Lung (tissue), 12 donors: ENCODE measurements around the gene CDADC1. TPM values are rescaled to one million over a fixed set of nuclear protein-coding genes. Genes with fewer than 3 reads are reported as not detected.

Experiments
- ATAC-seq: fragments of 200-7000 bp; cut with Tn5 transposase; one replicate; pipeline ENCODE4 v1.9.1; 2020; ENCODE audit warnings: moderate number of reproducible peaks; ENCODE audit not compliant: insufficient read depth, low FRiP score
- DNase-seq, 3 donors: peaks; one replicate each; pipeline ENCODE4 v3.0.0-alpha.2; 2013 to 2017
- H3K27ac ChIP-seq, 2 donors: one replicate each; pipeline ENCODE4 v1.5.1; 2013; ENCODE audit warnings: mild to moderate bottlenecking in 2 of 2, moderate library complexity in 2 of 2, control low read depth in 1 of 2, inconsistent platforms in 1 of 2, low read depth in 1 of 2, low read length in 1 of 2
- H3K27me3 ChIP-seq, 3 donors: one replicate each; pipeline ENCODE4 v1.5.1; 2013; ENCODE audit warnings: low read length in 2 of 3; ENCODE audit not compliant: control insufficient read depth in 3 of 3, insufficient read depth in 3 of 3
- H3K36me3 ChIP-seq, 4 donors: one replicate each; pipeline ENCODE4 v1.5.1; 2013; ENCODE audit warnings: low read length in 4 of 4, mild to moderate bottlenecking in 1 of 4, moderate library complexity in 1 of 4; ENCODE audit not compliant: control insufficient read depth in 4 of 4, insufficient read depth in 4 of 4
- H3K4me1 ChIP-seq, 5 donors: one replicate each; pipeline ENCODE4 v1.5.1; 2013; ENCODE audit warnings: low read length in 5 of 5, mild to moderate bottlenecking in 2 of 5, moderate library complexity in 1 of 5; ENCODE audit not compliant: control insufficient read depth in 5 of 5, insufficient read depth in 5 of 5
- H3K4me3 ChIP-seq: one replicate; pipeline ENCODE4 v1.5.1; 2013; ENCODE audit warnings: mild to moderate bottlenecking, control low read depth, moderate library complexity
- H3K9ac ChIP-seq, 2 donors: one replicate each; pipeline ENCODE4 v1.5.1; 2013; ENCODE audit warnings: low read length in 2 of 2, control low read depth in 1 of 2; ENCODE audit not compliant: insufficient read depth in 1 of 2
- H3K9me3 ChIP-seq, 4 donors: one replicate each; pipeline ENCODE4 v1.5.1; 2013; ENCODE audit warnings: low read length in 3 of 4, mild to moderate bottlenecking in 1 of 4, moderate library complexity in 1 of 4; ENCODE audit not compliant: control insufficient read depth in 4 of 4, insufficient read depth in 3 of 4
- WGBS, 2 donors: extraction: QIAGEN DNeasy Blood & Tissue Kit; methylation state at CpG; one replicate each; pipeline ENCODE4 v1.1.7; 2013; 5-methylcytosine and 5-hydroxymethylcytosine counted together
- polyA plus RNA-seq, 2 donors: library from polyadenylated mRNA; stranded (reverse); fragments of 200-250 nt; gene quantifications; one replicate each; pipeline ENCODE4 v1.2.1, GENCODE V29; 2013
- total RNA-seq, 2 donors: library from RNA; depleted of rRNA in 1 of 2; stranded (reverse); fragments of >200 nt in 1 of 2; gene quantifications; one replicate each; pipeline ENCODE4 v1.2.1, GENCODE V29; 2014 to 2021
- TF ChIP-seq, protein P1 (sequence below): IDR thresholded peaks from 2 replicates; pipeline ENCODE4 v1.5.1; 2012; ENCODE audit warnings: mild to moderate bottlenecking; ENCODE audit errors: control extremely low read depth, extremely low read depth
- donor health status: control.
- donor health status: control.
- donor health status: Bipolar disorder and iron deficiency.
- donor health status: healthy.
- donor health status: DM: yes; HTN: yes; CAD: no.

CDADC1 gene
- total and polyA plus RNA-seq, 4 donors: 5.2 to 11.6 (median 7.1) TPM

DNA sequence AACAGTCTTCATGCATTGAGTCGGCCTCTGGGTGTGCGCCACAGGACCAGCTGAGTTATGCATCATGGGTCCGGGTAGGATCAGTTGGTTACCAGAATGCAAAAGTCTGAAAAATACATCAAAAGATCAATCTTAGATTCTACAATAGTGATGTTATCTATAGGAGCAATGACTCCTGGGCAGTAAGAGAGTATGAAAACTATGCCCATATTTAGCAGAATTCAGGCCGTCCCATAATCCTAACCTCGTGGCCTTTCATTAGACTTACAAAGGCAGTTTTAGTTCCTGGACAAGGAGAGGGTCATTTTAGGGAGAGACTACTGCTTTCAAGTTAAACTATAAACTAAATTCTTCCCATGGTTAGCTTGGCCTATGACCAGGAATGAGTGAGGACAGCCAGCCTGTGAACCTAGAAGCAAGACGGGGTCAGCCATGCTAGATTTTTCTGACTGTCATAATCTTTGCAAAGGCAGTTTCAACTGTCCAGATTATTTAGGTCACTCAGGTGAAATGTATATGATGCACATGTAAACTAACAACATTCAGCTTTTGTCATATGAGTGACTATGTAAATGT lies 11.8 kb upstream of the CDADC1 start:
- H3K9me3 ChIP-seq: peaks cover 0 to 2% (median 0%) of the 10 kb centered on the region in 4 donors
- TF ChIP-seq, protein P1, sequence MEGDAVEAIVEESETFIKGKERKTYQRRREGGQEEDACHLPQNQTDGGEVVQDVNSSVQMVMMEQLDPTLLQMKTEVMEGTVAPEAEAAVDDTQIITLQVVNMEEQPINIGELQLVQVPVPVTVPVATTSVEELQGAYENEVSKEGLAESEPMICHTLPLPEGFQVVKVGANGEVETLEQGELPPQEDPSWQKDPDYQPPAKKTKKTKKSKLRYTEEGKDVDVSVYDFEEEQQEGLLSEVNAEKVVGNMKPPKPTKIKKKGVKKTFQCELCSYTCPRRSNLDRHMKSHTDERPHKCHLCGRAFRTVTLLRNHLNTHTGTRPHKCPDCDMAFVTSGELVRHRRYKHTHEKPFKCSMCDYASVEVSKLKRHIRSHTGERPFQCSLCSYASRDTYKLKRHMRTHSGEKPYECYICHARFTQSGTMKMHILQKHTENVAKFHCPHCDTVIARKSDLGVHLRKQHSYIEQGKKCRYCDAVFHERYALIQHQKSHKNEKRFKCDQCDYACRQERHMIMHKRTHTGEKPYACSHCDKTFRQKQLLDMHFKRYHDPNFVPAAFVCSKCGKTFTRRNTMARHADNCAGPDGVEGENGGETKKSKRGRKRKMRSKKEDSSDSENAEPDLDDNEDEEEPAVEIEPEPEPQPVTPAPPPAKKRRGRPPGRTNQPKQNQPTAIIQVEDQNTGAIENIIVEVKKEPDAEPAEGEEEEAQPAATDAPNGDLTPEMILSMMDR: no peak
- no peak overlapping the region for H3K4me3 ChIP-seq
- no peak for DNase-seq
- WGBS, 2 donors: 92 to 94% methylated on average over 6 of the region's 6 CpGs
- H3K27me3 ChIP-seq: no peaks in the 10 kb centered on the region
- no peak overlapping the region for H3K27ac ChIP-seq
- no peak overlapping the region for H3K9ac ChIP-seq
- ATAC-seq: no peak
- no peaks in the 10 kb centered on the region for H3K4me1 ChIP-seq
- peaks cover 0 to 1% (median 0%) of the 10 kb centered on the region in 4 donors for H3K36me3 ChIP-seq

DNA sequence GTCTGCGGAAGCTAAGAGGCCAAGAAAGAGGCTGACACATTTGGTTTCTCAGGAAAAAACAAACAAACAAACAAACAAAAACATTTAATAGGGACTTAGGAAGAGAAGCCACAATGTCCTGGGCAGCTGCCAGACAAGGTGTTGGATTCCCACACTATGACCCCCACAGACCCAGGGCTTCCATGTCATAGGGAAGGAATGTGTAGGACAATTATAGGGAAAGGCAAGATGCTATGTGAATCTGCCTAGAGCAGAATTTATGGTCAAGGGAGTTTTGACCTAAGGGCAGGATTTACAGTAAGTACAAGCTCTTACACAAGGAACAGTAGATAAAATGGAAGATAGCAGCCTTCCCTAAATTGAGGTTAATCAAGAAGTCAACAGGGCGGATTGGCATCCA lies 9.1 kb upstream of the CDADC1 start:
- Histone ChIP-seq H3K9ac (no peak overlapping the region), H3K36me3 (peaks cover 0 to 1% (median 0%) of the 10 kb centered on the region in 4 donors), H3K27me3 (no peaks in the 10 kb centered on the region), H3K27ac (no peak overlapping the region), H3K4me3 (no peak overlapping the region), H3K9me3 (peaks cover 0 to 3% (median 0%) of the 10 kb centered on the region in 4 donors), H3K4me1 (no peaks in the 10 kb centered on the region)
- 98 to 100% methylated on average over 2 of the region's 2 CpGs for WGBS, 2 donors
- DNase-seq (no peak), ATAC-seq (no peak)
- TF ChIP-seq, protein P1: no peak

DNA sequence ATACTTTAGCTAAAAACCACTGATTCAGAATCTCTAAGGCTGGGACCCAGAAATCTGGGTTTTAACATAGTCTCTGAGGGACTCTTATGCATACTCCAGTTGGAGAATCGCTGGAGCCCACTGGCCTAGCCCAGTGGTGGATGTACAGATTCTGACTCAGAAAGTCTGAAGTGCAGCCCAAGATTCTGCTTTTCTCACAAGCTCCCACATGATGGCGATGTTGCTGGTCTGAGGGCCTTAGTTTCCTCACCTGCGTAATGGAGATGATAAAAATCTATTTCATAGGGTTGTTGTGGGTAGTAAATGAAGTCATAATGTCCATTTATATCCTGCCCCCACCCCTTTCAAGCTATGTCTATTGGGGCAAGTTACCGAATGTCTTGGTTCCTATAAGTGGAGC lies 7.7 kb upstream of the CDADC1 start:
- Histone ChIP-seq H3K4me3 (no peak overlapping the region), H3K9me3 (peaks cover 0 to 3% (median 0%) of the 10 kb centered on the region in 4 donors), H3K27ac (no peak overlapping the region), H3K27me3 (no peaks in the 10 kb centered on the region), H3K9ac (no peak overlapping the region), H3K4me1 (no peaks in the 10 kb centered on the region), H3K36me3 (peaks cover 0 to 1% (median 0%) of the 10 kb centered on the region in 4 donors)
- WGBS, 2 donors: 42 to 47% methylated on average over 4 of the region's 4 CpGs
- DNase-seq (no peak), ATAC-seq (no peak)
- TF ChIP-seq, protein P1: peak; percentile 8

DNA sequence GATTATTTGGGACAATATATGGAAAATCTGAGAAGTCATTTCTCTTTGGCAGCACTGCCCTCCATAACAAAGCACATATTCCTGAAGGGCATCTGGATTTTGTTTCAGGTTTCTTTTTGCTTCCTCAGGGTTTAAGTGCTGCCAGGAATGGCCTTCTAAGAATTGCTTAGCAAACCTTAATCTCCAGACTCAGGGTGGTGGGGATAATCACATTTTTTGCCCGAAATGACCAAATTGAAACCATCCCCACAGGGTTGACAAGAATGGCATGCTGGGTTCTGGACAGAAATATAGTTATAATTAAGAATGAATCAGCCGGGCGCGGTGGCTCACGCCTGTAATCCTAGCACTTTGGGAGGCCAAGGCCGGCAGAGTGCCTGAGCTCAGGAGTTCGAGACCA lies 6.4 kb upstream of the CDADC1 start:
- Histone ChIP-seq H3K9ac (no peak overlapping the region), H3K4me3 (no peak overlapping the region), H3K9me3 (peaks cover 0 to 3% (median 0%) of the 10 kb centered on the region in 4 donors), H3K27ac (no peak overlapping the region), H3K4me1 (no peaks in the 10 kb centered on the region), H3K27me3 (no peaks in the 10 kb centered on the region), H3K36me3 (no peaks in the 10 kb centered on the region)
- TF ChIP-seq, protein P1: no peak
- no peak for ATAC-seq
- WGBS, 2 donors: 93 to 96% methylated on average over 7 of the region's 7 CpGs
- no peak for DNase-seq
